PFSK-1 (cell line): ENCODE results near the gene ZNF274.

Experiments used
- FOXP2 ChIP-seq: optimal IDR thresholded peaks from 2 replicates; pipeline ENCODE3; 2011; ENCODE audit warnings: borderline replicate concordance, control low read depth, inconsistent platforms; ENCODE audit not compliant: insufficient read depth; ENCODE audit errors: extremely low read length, extremely low read depth
- POLR2AphosphoS5 ChIP-seq: IDR thresholded peaks from 2 replicates; pipeline ENCODE4 v1.6.1; 2012; ENCODE audit warnings: low read depth, mild to moderate bottlenecking, control low read depth, low read length, moderate library complexity
- REST ChIP-seq, 2 experiments: IDR thresholded peaks; 2 replicates each; pipeline versions ENCODE4 v1.6.1 to v1.8.0; 2011 to 2012; ENCODE audit warnings: low read depth in 2 of 2, low read length in 2 of 2, control low read depth in 1 of 2, inconsistent platforms in 1 of 2, mild to moderate bottlenecking in 1 of 2, moderate library complexity in 1 of 2; ENCODE audit not compliant: insufficient read depth in 1 of 2
- SIN3A ChIP-seq: IDR thresholded peaks from 2 replicates; pipeline ENCODE4 v1.6.1; 2012; ENCODE audit warnings: mild to moderate bottlenecking, low read length, moderate library complexity, borderline replicate concordance; ENCODE audit not compliant: insufficient read depth
- TAF1 ChIP-seq: IDR thresholded peaks from 2 replicates; pipeline ENCODE4 v1.6.1; 2012; ENCODE audit warnings: low read length, control low read depth, borderline replicate concordance; ENCODE audit not compliant: insufficient read depth

The ZNF274 gene

GRCh38 chr19:58166268-58166667 is 16.6 kb upstream of the ZNF274 start:
- TF ChIP-seq TAF1 = no peak
- TF ChIP-seq POLR2AphosphoS5 = no peak
- no peak for TF ChIP-seq REST (IDR thresholded peaks at IDR 0.05; ENCODE audit: insufficient read depth in 1 of 2, low read depth in 2 of 2, low read length in 2 of 2)
- no peak for TF ChIP-seq SIN3A
- no peak for TF ChIP-seq FOXP2

- TF ChIP-seq SIN3A (no peak), POLR2AphosphoS5 (no peak), TAF1 (no peak), REST (IDR thresholded peaks at IDR 0.05; ENCODE audit: insufficient read depth in 1 of 2, low read depth in 2 of 2, low read length in 2 of 2) (no peak), FOXP2 (no peak)
Observed at GRCh38 chr19:58166708-58167280, 16.1 kb upstream of the ZNF274 start.

GRCh38 chr19:58170860-58171259 is 12.0 kb upstream of the ZNF274 start:
- TF ChIP-seq REST (IDR thresholded peaks at IDR 0.05; ENCODE audit: insufficient read depth in 1 of 2, low read depth in 2 of 2, low read length in 2 of 2) (no peak), FOXP2 (no peak), POLR2AphosphoS5 (no peak), SIN3A (no peak), TAF1 (no peak)

GRCh38 chr19:58181902-58182576 is 822 bp upstream of the ZNF274 start:
- no peak for TF ChIP-seq POLR2AphosphoS5
- TF ChIP-seq TAF1 = no peak
- no peak for TF ChIP-seq FOXP2
- no peak for TF ChIP-seq REST (IDR thresholded peaks at IDR 0.05; ENCODE audit: insufficient read depth in 1 of 2, low read depth in 2 of 2, low read length in 2 of 2)
- no peak for TF ChIP-seq SIN3A

- no peak for TF ChIP-seq REST (IDR thresholded peaks at IDR 0.05; ENCODE audit: insufficient read depth in 1 of 2, low read depth in 2 of 2, low read length in 2 of 2)
- no peak for TF ChIP-seq SIN3A
- no peak for TF ChIP-seq TAF1
- no peak for TF ChIP-seq POLR2AphosphoS5
- no peak for TF ChIP-seq FOXP2
Observed at GRCh38 chr19:58182577-58182988, 278 bp upstream of the ZNF274 start.
